NB4 (cell line): ENCODE results near the gene SMYD3.

Source experiments
- CTCF ChIP-seq: IDR thresholded peaks from one replicate; pipeline ENCODE4 v1.5.1; 2012; ENCODE audit warnings: low read depth, low read length
- POLR2A ChIP-seq: IDR thresholded peaks from 2 replicates; pipeline ENCODE4 v1.6.1; 2011; ENCODE audit warnings: mild to moderate bottlenecking; ENCODE audit not compliant: insufficient read length; ENCODE audit errors: extremely low read depth

GRCh38 chr1:246552110-246552509 is 45.0 kb upstream of the SMYD3 start:
- TF ChIP-seq CTCF (no peak), POLR2A (no peak)
